Body of pancreas (tissue), 4 donors: ENCODE results near the gene NTRK1.

Source experiments
- POLR2A ChIP-seq, 3 donors: fragments of 450-650 bp; IDR thresholded peaks; one replicate each; pipeline ENCODE4 v1.6.1; 2016; ENCODE audit warnings: antibody characterized with exemption in 3 of 3, mild to moderate bottlenecking in 2 of 3
- TF ChIP-seq, protein P1 (sequence below), 7 experiments: fragments of 450-650 bp in 4 of 7; fragments of 200-600 bp in 3 of 7; sonication (generic) in 3 of 7; IDR thresholded peaks; one replicate each; pipeline ENCODE4 v1.5.1; 2016 to 2019; ENCODE audit warnings: antibody characterized with exemption in 7 of 7

DNA sequence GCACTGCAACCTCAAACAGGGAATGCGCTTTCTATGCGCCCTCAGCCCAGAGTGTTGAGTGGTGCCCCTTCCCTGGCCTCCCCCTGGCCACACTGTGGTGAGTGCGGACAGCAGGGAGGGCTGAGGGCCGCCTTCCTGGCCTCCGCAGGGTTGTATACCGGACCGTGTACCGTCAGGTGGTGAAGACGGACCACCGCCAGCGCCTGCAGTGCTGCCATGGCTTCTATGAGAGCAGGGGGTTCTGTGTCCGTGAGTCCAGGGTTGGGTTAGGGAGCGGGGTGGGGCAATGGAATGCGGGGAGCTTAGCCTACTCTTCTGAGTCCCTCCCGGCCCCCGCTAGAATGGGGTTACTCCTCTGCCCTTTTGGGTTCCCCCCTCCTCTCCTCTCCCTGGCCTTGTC, 44.5 kb downstream of the NTRK1 start:
- TF ChIP-seq, protein P1, sequence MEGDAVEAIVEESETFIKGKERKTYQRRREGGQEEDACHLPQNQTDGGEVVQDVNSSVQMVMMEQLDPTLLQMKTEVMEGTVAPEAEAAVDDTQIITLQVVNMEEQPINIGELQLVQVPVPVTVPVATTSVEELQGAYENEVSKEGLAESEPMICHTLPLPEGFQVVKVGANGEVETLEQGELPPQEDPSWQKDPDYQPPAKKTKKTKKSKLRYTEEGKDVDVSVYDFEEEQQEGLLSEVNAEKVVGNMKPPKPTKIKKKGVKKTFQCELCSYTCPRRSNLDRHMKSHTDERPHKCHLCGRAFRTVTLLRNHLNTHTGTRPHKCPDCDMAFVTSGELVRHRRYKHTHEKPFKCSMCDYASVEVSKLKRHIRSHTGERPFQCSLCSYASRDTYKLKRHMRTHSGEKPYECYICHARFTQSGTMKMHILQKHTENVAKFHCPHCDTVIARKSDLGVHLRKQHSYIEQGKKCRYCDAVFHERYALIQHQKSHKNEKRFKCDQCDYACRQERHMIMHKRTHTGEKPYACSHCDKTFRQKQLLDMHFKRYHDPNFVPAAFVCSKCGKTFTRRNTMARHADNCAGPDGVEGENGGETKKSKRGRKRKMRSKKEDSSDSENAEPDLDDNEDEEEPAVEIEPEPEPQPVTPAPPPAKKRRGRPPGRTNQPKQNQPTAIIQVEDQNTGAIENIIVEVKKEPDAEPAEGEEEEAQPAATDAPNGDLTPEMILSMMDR (IDR thresholded peaks at IDR 0.05) = no peak
- no peak for TF ChIP-seq POLR2A (IDR thresholded peaks at IDR 0.05)
